Heart right ventricle (tissue), 16 donors: ENCODE measurements around the gene GPBP1. TPM values are rescaled to one million over a fixed set of nuclear protein-coding genes. Genes with fewer than 3 reads are reported as not detected.
A peak's percentile ranks its signal among the peaks of the same experiment; 100 is the strongest.

Source experiments
- ATAC-seq, 8 donors: fragments of 200-7000 bp; cut with Tn5 transposase; one replicate each; pipeline ENCODE4 v1.9.1; 2020; ENCODE audit warnings: mild to moderate bottlenecking in 8 of 8, moderate library complexity in 8 of 8, moderate number of reproducible peaks in 1 of 8
- DNase-seq, 2 donors: peaks; one replicate each; pipeline ENCODE4 v3.0.0-alpha.2; 2020
- H3K27ac ChIP-seq, 10 donors: fragments of 200-600 bp; sonication (generic) in 2 of 10; one replicate each; pipeline versions ENCODE4 v1.5.0 to v1.8.0; 2020 to 2022; ENCODE audit warnings: mild to moderate bottlenecking in 3 of 10
- H3K27me3 ChIP-seq, 7 donors: fragments of 200-600 bp; one replicate each; pipeline ENCODE4 v1.8.0; 2021 to 2022; ENCODE audit warnings: mild to moderate bottlenecking in 2 of 7
- H3K36me3 ChIP-seq, 9 donors: fragments of 200-600 bp; sonication (generic) in 1 of 9; one replicate each; pipeline versions ENCODE4 v1.5.0 to v1.8.0; 2020 to 2022; ENCODE audit warnings: mild to moderate bottlenecking in 2 of 9
- H3K4me1 ChIP-seq, 9 donors: fragments of 200-600 bp; sonication (generic) in 1 of 9; one replicate each; pipeline versions ENCODE4 v1.5.0 to v1.8.0; 2020 to 2022; ENCODE audit warnings: mild to moderate bottlenecking in 4 of 9
- H3K4me3 ChIP-seq, 10 donors: fragments of 200-600 bp; sonication (generic) in 2 of 10; one replicate each; pipeline versions ENCODE4 v1.5.0 to v1.8.0; 2020 to 2022; ENCODE audit warnings: mild to moderate bottlenecking in 7 of 10, moderate library complexity in 2 of 10
- H3K9me3 ChIP-seq, 11 donors: fragments of 200-600 bp in 10 of 11; sonication (generic) in 2 of 11; one replicate each; pipeline versions ENCODE4 v1.5.0 to v1.8.0; 2013 to 2022; ENCODE audit warnings: mild to moderate bottlenecking in 2 of 11, control low read depth in 1 of 11, moderate library complexity in 1 of 11
- CTCF ChIP-seq, 9 donors: fragments of 200-600 bp; sonication (generic) in 2 of 9; IDR thresholded peaks; one replicate each; pipeline versions ENCODE4 v1.5.0 to v1.8.0; 2021 to 2022; ENCODE audit warnings: antibody characterized with exemption in 9 of 9, mild to moderate bottlenecking in 5 of 9, moderate library complexity in 1 of 9
- WGBS, 2 donors: extraction: QIAGEN DNeasy Blood & Tissue Kit; methylation state at CpG; one replicate each; pipeline ENCODE4 v1.1.7; 2013; ENCODE audit warnings: inconsistent platforms in 1 of 2; 5-methylcytosine and 5-hydroxymethylcytosine counted together
- intact Hi-C, 10 donors: fragments of 100-400 bp; cut with DNase I; formaldehyde crosslinking; loops; one replicate each; pipeline versions ENCODE4 v1.11.1 to v1.14.2; 2022
- polyA plus RNA-seq, 2 donors: library from polyadenylated mRNA; stranded (reverse); fragments of 200-250 nt; gene quantifications; one replicate each; pipeline ENCODE4 v1.2.3, GENCODE V29; 2013
- total RNA-seq, 10 donors: library from RNA; stranded (reverse); fragmentation: NEBNext Ultra II Directional in 3 of 10; extraction: Animal tissue kit (Norgen Biotek cat#: 25700) in 3 of 10; gene quantifications; one replicate each; pipeline versions ENCODE4 v1.2.1 to v1.2.4, GENCODE V29; 2021 to 2023
- donor health status: Arrhythmogenic right ventricular cardiomyopathy.
- donor health status: ischemic (EF 13 %, LVEDD 7.1; RV severe dilation, severe dysfunction).
- donor health status: healthy with polysubstance abuse.
- donor health status: DM: no; HTN: yes; CAD: no.
- donor health status: DM: no; HTN: no; CAD: no.
- donor health status: ischemic (EF 25% LVEDD 6.9; RV normal size, moderate dysfunction).
- donor health status: ischemic (EF 25% LVEDD 5.7; RV mildly dilated, moderate dysfunction).
- donor health status: healthy.
- donor health status: DM: yes; HTN: yes; CAD: no.
- donor health status: Ischemic cardiomyopathy.
- donor health status: ischemic (EF 35%, LVEDD 5.7; RV mildly dilated, moderate dysfunction).
- donor health status: nonischemic (EF 11% LVEDD 7.7; RV severe dilation, severe dysfunction).
- donor health status: DM: yes; HTN: yes; CAD: no.
- donor health status: PGD.
- donor health status: ischemic (EF 29% LVEDD 5.4; RV normal size, mild dysfunction).
- donor health status: nonischemic (EF 23%, LVEDD 6.1; RV moderate dilation, normal function).

GPBP1 gene
- total and polyA plus RNA-seq, 12 donors, result 40.1 to 69.3 (median 51.0) TPM

- 13 to 23% methylated on average over 6 of the region's 6 CpGs for WGBS, 2 donors
- Histone ChIP-seq H3K36me3 (no peaks in the 10 kb centered on the region), H3K4me1 (peaks cover 3 to 13% (median 8%) of the 10 kb centered on the region in 9 donors), H3K27me3 (no peaks in the 10 kb centered on the region), H3K27ac (peak overlapping the region in 5 of 10 donors; percentile 18 to 58 (median 23)), H3K4me3 (peak overlapping the region in 6 of 10 donors; percentile 0 to 37 (median 17)), H3K9me3 (no peaks in the 10 kb centered on the region)
- DNase-seq, result peak; percentile 41 to 91
- TF ChIP-seq CTCF (IDR thresholded peaks at IDR 0.05), result peak; percentile 74 to 89 (median 85)
- ATAC-seq, result peak; percentile 81 to 95 (median 92)
- intact Hi-C loops, result loop anchor here in 9 of 10 donors (2.0 to 10.0 kb wide), 13 partner anchors 134 to 1164 kb away; partner anchors contain the start of gene PLK2 (in 4 of the 9)
Measured at GRCh38 chr5:57298295-57298984, 124.6 kb downstream of the GPBP1 start.

- ATAC-seq (peak; percentile 53 to 89 (median 76)), DNase-seq (peak in 1 of 2 donors; percentile 68)
- H3K9me3 ChIP-seq, result no peaks in the 10 kb centered on the region
- H3K27ac ChIP-seq, result peak overlapping the region in 5 of 10 donors; percentile 18 to 58 (median 23)
- peak overlapping the region in 7 of 10 donors; percentile 0 to 37 (median 6) for H3K4me3 ChIP-seq
- WGBS, 2 donors, result 27 to 29% methylated on average over 15 of the region's 15 CpGs
- no peaks in the 10 kb centered on the region for H3K27me3 ChIP-seq
- intact Hi-C loops, result loop anchor here in 9 of 10 donors (1.0 to 10.0 kb wide), 16 partner anchors 133 to 1164 kb away; partner anchors contain the start of gene PLK2 (in 5 of the 9)
- peaks cover 3 to 13% (median 8%) of the 10 kb centered on the region in 9 donors for H3K4me1 ChIP-seq
- no peaks in the 10 kb centered on the region for H3K36me3 ChIP-seq
- TF ChIP-seq CTCF (IDR thresholded peaks at IDR 0.05), result peak; percentile 68 to 80 (median 75)
Measured at GRCh38 chr5:57298985-57299491, 125.2 kb downstream of the GPBP1 start.

GRCh38 chr5:57299986-57300385 lies 126.1 kb downstream of the GPBP1 start:
- DNase-seq (no peak), ATAC-seq (no peak)
- intact Hi-C loops, result loop anchor here (1.0 to 10.0 kb wide), 23 partner anchors 132 to 1163 kb away; partner anchors contain the start of gene PLK2 (in 5 of the 10)
- H3K4me1 ChIP-seq, result peaks cover 3 to 13% (median 8%) of the 10 kb centered on the region in 9 donors
- 91 to 97% methylated on average over 3 of the region's 3 CpGs for WGBS, 2 donors
- no peaks in the 10 kb centered on the region for H3K27me3 ChIP-seq
- H3K4me3 ChIP-seq, result no peak overlapping the region
- no peak for TF ChIP-seq CTCF (IDR thresholded peaks at IDR 0.05)
- no peak overlapping the region for H3K27ac ChIP-seq
- H3K36me3 ChIP-seq, result no peaks in the 10 kb centered on the region
- H3K9me3 ChIP-seq, result no peaks in the 10 kb centered on the region

GRCh38 chr5:57302164-57302563 lies 128.3 kb downstream of the GPBP1 start:
- no peak for DNase-seq
- ATAC-seq, result no peak
- no peak for TF ChIP-seq CTCF (IDR thresholded peaks at IDR 0.05)
- H3K9me3 ChIP-seq, result peaks cover 0 to 15% (median 10%) of the 10 kb centered on the region in 11 donors
- H3K4me3 ChIP-seq, result no peak overlapping the region
- H3K36me3 ChIP-seq, result no peaks in the 10 kb centered on the region
- peaks cover 3 to 13% (median 8%) of the 10 kb centered on the region in 9 donors for H3K4me1 ChIP-seq
- intact Hi-C loops, result loop anchor here in 6 of 10 donors (5.0 to 10.0 kb wide), 8 partner anchors 190 to 583 kb away; no protein-coding TSS in a partner anchor
- H3K27ac ChIP-seq, result no peak overlapping the region
- WGBS, 2 donors, result 77 to 81% methylated on average over 6 of the region's 6 CpGs
- H3K27me3 ChIP-seq, result no peaks in the 10 kb centered on the region
